Glutamatergic neuron (in vitro differentiated cells): ENCODE measurements around the gene LIF. TPM values are rescaled to one million over a fixed set of nuclear protein-coding genes. Genes with fewer than 3 reads are reported as not detected.
"Not testable (repeated sequence)": the region's sequence is repeated elsewhere in the genome, so short reads cannot be mapped to it uniquely, and the experiment has no call there.

Source experiments
- DNase-seq: peaks from one replicate; pipeline ENCODE4 v3.0.0; 2022
- H3K27ac Mint-ChIP-seq: one replicate; pipeline ENCODE4 v1.8.0; 2020; ENCODE audit warnings: mild to moderate bottlenecking, mixed read lengths, inconsistent platforms; ENCODE audit not compliant: unreplicated experiment
- H3K27me3 Mint-ChIP-seq: one replicate; pipeline ENCODE4 v1.8.0; 2020; ENCODE audit warnings: mild to moderate bottlenecking, moderate library complexity, mixed read lengths, inconsistent platforms; ENCODE audit not compliant: unreplicated experiment
- H3K36me3 Mint-ChIP-seq: one replicate; pipeline ENCODE4 v1.8.0; 2020; ENCODE audit warnings: mild to moderate bottlenecking, mixed read lengths, inconsistent platforms; ENCODE audit not compliant: unreplicated experiment
- H3K4me1 Mint-ChIP-seq: one replicate; pipeline ENCODE4 v1.8.0; 2020; ENCODE audit warnings: mild to moderate bottlenecking, low read depth, mixed read lengths, inconsistent platforms; ENCODE audit not compliant: unreplicated experiment
- H3K4me3 Mint-ChIP-seq: one replicate; pipeline ENCODE4 v1.8.0; 2020; ENCODE audit warnings: mild to moderate bottlenecking, mixed read lengths, inconsistent platforms; ENCODE audit not compliant: unreplicated experiment
- H3K9me3 Mint-ChIP-seq: one replicate; pipeline ENCODE4 v1.8.0; 2020; ENCODE audit warnings: mild to moderate bottlenecking, moderate library complexity, mixed read lengths, inconsistent platforms; ENCODE audit not compliant: unreplicated experiment
- total RNA-seq: library from RNA; stranded (reverse); fragmentation: NEBNext Ultra II Directional; extraction: Animal tissue kit (Norgen Biotek cat#: 25700); gene quantifications from one replicate; pipeline ENCODE4 v1.2.1, GENCODE V29; 2021; ENCODE audit not compliant: unreplicated experiment
- TF ChIP-seq, protein P1 (sequence below): fragments of 200-600 bp; sonication (generic); IDR thresholded peaks from one replicate; pipeline ENCODE4 v1.5.0; 2021; ENCODE audit not compliant: partially characterized antibody, unreplicated experiment

LIF gene
- total RNA-seq, 1 donor from 2014 or later, result 0.29 TPM

DNA sequence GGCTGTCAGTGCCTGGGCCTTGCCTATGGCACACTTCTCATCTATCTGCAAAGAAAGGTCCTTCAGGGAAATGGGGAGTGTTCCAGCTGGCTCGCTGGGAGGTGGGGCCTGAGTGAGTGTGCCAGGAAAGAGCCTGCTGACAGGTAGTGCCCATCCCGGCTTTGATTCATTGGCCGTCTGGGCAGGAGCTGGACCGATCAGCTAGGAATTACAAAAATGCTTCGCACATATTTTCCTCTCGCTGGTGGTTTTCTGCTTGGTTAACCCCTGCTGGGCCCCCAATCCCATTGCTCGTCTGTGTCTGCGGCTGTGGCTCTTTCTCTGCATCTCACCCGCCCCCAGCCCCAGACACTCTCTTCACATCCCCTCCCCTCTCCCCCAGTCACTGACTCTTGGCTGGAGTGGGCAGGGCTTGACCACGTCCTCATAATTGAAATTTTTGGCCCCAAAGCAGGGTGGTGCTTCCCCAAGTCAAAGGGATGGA, 10.8 kb downstream of the LIF start:
- H3K4me3 Mint-ChIP-seq, result peak overlapping the region; percentile 68
- H3K27me3 Mint-ChIP-seq, result peaks cover 5% of the 10 kb centered on the region
- no peak for DNase-seq
- TF ChIP-seq, protein P1, sequence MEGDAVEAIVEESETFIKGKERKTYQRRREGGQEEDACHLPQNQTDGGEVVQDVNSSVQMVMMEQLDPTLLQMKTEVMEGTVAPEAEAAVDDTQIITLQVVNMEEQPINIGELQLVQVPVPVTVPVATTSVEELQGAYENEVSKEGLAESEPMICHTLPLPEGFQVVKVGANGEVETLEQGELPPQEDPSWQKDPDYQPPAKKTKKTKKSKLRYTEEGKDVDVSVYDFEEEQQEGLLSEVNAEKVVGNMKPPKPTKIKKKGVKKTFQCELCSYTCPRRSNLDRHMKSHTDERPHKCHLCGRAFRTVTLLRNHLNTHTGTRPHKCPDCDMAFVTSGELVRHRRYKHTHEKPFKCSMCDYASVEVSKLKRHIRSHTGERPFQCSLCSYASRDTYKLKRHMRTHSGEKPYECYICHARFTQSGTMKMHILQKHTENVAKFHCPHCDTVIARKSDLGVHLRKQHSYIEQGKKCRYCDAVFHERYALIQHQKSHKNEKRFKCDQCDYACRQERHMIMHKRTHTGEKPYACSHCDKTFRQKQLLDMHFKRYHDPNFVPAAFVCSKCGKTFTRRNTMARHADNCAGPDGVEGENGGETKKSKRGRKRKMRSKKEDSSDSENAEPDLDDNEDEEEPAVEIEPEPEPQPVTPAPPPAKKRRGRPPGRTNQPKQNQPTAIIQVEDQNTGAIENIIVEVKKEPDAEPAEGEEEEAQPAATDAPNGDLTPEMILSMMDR, result no peak
- H3K9me3 Mint-ChIP-seq, result no peaks in the 10 kb centered on the region
- peaks cover 18% of the 10 kb centered on the region for H3K4me1 Mint-ChIP-seq
- no peak overlapping the region for H3K27ac Mint-ChIP-seq
- no peaks in the 10 kb centered on the region for H3K36me3 Mint-ChIP-seq

DNA sequence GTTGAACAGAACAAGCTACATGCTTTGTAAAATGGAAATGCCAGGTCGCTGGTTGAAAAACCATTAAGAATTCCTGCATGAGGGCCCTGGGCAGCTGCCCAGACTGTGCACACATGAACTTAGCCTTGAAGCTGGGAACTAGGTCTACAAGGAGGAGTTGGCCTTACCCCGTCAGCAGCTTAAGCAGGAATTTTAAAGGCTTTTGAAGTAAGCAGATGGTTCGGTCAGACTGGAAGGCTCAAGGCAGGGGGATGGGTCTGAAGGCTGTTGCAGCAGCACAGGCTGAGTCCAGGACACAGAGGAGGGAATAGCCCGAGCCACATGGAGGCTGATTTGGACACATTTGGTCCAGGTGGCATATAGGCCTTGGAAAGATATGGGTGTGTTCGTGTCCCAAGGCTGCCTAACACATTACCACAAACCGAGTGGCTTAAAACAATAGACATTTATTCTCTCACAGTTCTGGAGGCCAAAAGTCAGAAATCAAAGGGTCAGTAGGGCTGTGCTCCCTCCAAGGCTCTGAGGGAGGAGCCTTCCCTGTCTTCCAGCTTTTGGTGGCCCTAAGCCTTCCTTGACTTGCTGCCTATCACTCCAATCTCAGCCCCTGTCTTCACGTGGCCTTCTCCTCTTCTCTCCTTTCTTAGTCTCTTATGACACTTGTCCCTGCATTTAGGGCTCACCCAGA, 11.6 kb downstream of the LIF start:
- TF ChIP-seq, protein P1, result no peak
- H3K9me3 Mint-ChIP-seq, result no peaks in the 10 kb centered on the region
- no peak for DNase-seq
- no peaks in the 10 kb centered on the region for H3K36me3 Mint-ChIP-seq
- peaks cover 18% of the 10 kb centered on the region for H3K4me1 Mint-ChIP-seq
- H3K4me3 Mint-ChIP-seq, result peak overlapping the region; percentile 68
- H3K27me3 Mint-ChIP-seq, result peaks cover 7% of the 10 kb centered on the region
- peak overlapping the region; percentile 49 for H3K27ac Mint-ChIP-seq

- H3K36me3 Mint-ChIP-seq, result not testable (repeated sequence)
Measured at GRCh38 chr22:30234325-30234724, 12.2 kb downstream of the LIF start.

DNA sequence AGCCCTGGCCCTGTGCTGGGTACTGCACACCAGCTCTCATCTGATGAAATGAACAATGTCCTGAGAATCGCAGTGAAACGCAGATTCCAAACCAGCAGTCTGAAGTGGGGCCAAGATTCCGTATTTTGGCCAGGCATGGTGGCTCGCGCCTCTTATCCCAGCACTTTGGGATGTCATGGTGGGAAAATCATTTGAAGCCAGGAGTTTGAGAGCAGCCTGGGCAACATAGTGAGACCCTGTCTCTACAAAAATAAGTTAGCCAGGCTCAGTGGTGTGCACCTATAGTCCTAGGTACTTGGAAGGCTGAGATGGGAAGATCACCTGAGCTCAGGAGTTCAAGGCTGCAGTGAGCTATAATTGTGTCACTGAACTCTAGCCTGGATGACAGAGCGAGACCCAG, 13.0 kb downstream of the LIF start:
- Mint-ChIP-seq H3K27ac (no peak overlapping the region), H3K9me3 (no peaks in the 10 kb centered on the region), H3K4me3 (no peak overlapping the region), H3K36me3 (no peaks in the 10 kb centered on the region), H3K27me3 (peaks cover 7% of the 10 kb centered on the region), H3K4me1 (peaks cover 15% of the 10 kb centered on the region)
- TF ChIP-seq, protein P1, result no peak
- DNase-seq, result no peak

More at GRCh38 chr22:30234325-30234724, 12.2 kb downstream of the LIF start:
- not testable (repeated sequence) for H3K27me3 Mint-ChIP-seq, DNase-seq, H3K27ac Mint-ChIP-seq, H3K9me3 Mint-ChIP-seq
- Mint-ChIP-seq H3K4me1 (peaks cover 18% of the 10 kb centered on the region), H3K4me3 (peak overlapping the region; percentile 36)

GRCh38 chr22:30232716-30233218, 13.8 kb downstream of the LIF start:
- no peak for DNase-seq
- no peak overlapping the region for H3K4me3 Mint-ChIP-seq
- no peaks in the 10 kb centered on the region for H3K9me3 Mint-ChIP-seq
- TF ChIP-seq, protein P1, result no peak
- no peak overlapping the region for H3K27ac Mint-ChIP-seq
- peaks cover 13% of the 10 kb centered on the region for H3K4me1 Mint-ChIP-seq
- H3K36me3 Mint-ChIP-seq, result no peaks in the 10 kb centered on the region
- H3K27me3 Mint-ChIP-seq, result peaks cover 4% of the 10 kb centered on the region
